ENCODE results near the gene PLEKHM2.

The PLEKHM2 gene

DNA sequence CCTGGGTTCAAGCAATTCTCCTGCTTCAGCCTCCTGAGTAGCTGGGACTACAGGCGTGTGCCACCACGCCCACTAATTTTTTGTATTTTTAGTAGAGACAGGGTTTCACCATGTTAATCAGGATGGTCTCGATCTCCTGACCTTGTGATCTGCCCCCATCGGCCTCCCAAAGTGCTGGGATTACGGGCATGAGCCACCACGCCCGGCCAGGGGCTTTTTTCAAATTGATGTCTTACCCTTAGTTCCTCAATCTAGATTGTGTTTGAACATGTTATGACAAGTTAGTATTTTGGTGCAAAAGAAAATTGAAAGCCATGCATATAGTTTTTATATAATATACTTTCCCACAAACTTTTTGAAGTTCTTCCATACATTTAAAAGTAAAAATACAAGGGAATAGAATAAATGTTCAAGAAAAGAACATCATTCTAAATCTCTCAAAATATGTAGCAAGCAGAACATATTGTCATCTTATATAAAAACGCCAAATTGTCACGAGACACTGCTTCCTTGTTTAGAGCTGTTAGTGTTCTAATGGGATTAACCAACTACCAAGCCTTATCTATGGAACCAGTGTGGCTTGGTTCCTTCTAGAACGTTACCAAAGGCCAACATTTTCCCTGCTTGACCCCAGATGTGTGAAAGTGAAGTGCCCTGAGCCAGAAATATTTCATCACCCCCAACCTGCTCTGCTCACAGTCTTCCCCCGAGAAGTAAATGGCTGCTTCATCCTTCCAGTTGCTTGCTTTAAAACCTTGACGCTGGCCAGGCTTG is 9.5 kb upstream of the PLEKHM2 start:
- DNase-seq (ENCODE audit: low read depth), result no peak
- TF ChIP-seq, protein P1, sequence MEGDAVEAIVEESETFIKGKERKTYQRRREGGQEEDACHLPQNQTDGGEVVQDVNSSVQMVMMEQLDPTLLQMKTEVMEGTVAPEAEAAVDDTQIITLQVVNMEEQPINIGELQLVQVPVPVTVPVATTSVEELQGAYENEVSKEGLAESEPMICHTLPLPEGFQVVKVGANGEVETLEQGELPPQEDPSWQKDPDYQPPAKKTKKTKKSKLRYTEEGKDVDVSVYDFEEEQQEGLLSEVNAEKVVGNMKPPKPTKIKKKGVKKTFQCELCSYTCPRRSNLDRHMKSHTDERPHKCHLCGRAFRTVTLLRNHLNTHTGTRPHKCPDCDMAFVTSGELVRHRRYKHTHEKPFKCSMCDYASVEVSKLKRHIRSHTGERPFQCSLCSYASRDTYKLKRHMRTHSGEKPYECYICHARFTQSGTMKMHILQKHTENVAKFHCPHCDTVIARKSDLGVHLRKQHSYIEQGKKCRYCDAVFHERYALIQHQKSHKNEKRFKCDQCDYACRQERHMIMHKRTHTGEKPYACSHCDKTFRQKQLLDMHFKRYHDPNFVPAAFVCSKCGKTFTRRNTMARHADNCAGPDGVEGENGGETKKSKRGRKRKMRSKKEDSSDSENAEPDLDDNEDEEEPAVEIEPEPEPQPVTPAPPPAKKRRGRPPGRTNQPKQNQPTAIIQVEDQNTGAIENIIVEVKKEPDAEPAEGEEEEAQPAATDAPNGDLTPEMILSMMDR (conservative IDR thresholded peaks at IDR 0.05; ENCODE audit: control insufficient read depth, insufficient read depth, low read depth, low read length), result no peak
- no peak overlapping the region for H3K4me3 ChIP-seq (ENCODE audit: control insufficient read depth, low read depth, low read length)

DNA sequence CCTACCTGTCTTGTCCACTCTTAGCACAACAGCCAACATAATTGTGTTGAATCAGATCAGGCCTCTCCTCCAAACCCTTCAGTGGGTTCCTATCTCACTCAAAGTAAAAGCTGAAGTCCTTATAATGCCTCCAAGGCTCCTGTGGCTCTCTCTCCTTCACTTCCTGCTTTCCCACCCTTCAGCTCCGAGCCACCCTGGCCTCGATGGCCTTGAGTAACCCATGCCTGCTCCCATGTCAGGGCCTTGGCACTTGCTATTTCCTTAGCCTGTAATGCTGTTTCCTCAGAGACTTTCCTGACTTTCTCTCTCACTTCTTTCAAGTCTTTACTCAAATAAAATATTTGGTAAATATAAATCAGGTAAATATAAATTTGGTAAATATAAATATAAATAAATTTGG is 8.1 kb upstream of the PLEKHM2 start:
- no peak overlapping the region for H3K4me3 ChIP-seq (ENCODE audit: control insufficient read depth, low read depth, low read length)
- DNase-seq (ENCODE audit: low read depth), result no peak
- TF ChIP-seq, protein P1 (conservative IDR thresholded peaks at IDR 0.05; ENCODE audit: control insufficient read depth, insufficient read depth, low read depth, low read length), result no peak

DNA sequence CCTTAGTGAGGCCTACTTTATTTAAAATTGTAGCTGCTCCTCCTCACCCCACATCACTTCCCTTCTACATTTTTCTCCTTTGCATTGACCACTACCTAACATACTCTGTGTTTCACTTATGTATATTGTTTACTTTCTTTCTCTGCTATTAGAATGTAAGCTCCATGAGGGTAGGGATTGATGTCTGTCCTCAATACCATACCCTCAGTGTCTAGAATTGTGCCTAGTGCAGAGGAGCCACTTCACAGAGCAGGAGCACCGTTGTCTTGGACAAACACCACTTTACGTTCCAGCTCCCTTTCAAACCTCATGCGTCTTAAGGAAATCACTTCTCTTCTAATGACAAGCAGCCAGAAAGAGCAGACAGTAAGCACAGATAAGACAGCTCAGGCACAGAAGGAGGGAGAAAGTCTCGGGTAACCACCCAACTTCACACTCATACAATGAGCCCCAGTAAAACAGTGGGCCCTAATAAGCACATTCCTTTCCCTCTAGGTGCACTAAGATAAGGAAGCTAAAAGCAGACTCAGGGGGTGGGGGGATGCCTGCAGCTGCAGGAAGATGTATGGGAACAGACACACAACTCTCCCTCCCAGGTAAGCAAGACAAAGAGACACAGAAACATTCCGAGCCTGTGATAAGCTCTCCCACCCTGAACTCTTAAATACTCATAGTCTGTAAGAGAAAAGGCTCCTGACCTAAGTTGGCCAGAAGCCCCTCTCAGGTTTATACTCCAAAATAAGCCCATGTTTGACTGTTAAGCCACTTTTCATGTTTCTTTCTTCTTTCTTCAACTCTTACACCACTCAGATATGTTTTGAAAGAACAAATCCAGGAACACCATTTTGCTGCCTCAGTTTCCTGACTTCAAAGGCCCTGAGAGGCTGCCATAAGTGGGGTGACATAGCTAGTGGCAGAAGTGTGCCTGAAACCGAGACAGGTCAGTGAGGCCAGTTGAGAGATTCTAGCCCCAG is 7.1 kb upstream of the PLEKHM2 start:
- no peak overlapping the region for H3K4me3 ChIP-seq (ENCODE audit: control insufficient read depth, low read depth, low read length)
- TF ChIP-seq, protein P1 (conservative IDR thresholded peaks at IDR 0.05; ENCODE audit: control insufficient read depth, insufficient read depth, low read depth, low read length), result no peak
- no peak for DNase-seq (ENCODE audit: low read depth)

DNA sequence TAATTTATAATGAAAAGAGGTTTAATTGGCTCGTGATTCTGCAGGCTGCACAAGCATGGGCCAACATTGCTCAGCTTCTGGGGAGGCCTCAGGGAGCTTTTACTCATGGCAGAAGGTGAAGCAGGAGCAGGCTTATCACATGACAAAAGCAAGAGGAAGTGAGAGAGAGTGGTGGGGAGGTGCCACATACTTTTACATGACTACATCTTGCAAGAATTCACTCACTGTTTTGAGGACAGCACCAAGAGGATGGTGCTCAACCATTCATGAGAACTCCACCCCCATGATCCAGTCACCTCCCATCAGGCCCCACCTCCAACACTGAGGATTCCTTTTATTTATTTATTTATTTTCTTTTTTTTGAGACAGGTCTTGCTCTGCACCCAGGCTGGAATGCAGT is 5.5 kb upstream of the PLEKHM2 start:
- DNase-seq (ENCODE audit: low read depth), result peak; percentile 73

DNA sequence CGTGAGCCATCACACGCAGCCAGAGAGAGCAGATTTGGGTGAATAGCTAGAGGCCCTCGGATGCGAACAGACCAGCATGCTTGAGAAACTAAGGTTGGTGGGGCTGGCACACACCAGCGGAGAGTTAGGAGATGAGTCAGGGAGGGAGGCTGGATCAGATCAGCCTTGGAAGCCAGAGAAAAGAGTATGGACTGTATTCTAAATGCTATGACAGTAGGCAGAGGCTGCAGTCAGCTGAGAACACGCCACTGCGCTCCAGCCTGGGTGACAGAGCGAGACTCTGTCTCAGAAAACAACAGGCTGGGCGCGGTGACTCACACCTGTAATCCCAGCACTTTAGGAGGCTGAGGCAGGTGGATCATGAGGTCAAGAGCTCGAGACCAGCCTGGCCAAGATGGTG is 4.0 kb upstream of the PLEKHM2 start:
- peak; percentile 89 for DNase-seq (ENCODE audit: low read depth)
- H3K4me3 ChIP-seq (ENCODE audit: control insufficient read depth, low read depth, low read length), result no peak overlapping the region
- TF ChIP-seq, protein P1 (conservative IDR thresholded peaks at IDR 0.05; ENCODE audit: control insufficient read depth, insufficient read depth, low read depth, low read length), result no peak

More for the DNA sequence above, 5.5 kb upstream of the PLEKHM2 start:
- TF ChIP-seq, protein P1 (conservative IDR thresholded peaks at IDR 0.05; ENCODE audit: control insufficient read depth, insufficient read depth, low read depth, low read length), result no peak
- no peak overlapping the region for H3K4me3 ChIP-seq (ENCODE audit: control insufficient read depth, low read depth, low read length)

DNA sequence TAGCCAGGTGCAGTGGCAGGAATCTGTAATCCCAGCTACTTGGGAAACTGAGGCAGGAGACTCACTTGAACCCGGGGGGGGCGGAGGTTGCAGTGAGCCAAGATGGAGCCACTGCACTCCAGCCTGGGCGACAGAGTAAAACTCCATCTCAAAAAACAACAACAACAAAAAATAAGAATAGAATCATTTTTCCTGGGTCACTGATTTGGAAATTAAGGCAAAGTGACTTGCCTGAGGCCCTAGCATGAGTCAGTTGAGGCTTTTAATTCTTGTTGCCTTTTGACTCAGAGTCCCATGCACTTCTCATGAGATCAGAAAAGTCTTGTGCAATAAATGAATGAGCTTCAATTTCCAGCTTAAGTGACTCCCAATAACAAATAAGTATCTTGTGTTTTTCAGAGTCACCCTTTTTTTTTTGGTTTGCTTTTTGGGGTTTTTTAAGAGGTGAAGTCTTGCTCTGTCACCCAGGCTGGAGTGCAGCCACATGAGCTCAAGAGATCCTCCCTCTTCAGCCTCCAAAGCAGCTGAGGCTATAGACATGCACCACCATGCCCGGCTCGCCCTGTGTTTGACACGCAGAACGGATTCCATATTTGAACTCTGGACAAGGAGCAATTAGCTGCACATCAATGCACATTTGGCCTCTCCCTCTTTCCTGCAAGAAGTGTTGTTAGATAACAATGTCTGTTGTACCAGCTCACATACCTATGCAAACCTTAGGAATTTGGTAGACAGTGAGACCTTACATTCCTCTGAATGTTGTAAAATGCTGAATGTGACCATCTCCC is 3.4 kb upstream of the PLEKHM2 start:
- H3K4me3 ChIP-seq (ENCODE audit: control insufficient read depth, low read depth, low read length), result no peak overlapping the region
- TF ChIP-seq, protein P1 (conservative IDR thresholded peaks at IDR 0.05; ENCODE audit: control insufficient read depth, insufficient read depth, low read depth, low read length), result no peak

More for the DNA sequence above, 3.4 kb upstream of the PLEKHM2 start:
- peak; percentile 98 for DNase-seq (ENCODE audit: low read depth)
